ENCODE results near the gene CDH16.
"Not testable (repeated sequence)": the region's sequence is repeated elsewhere in the genome, so short reads cannot be mapped to it uniquely, and the experiment has no call there.

DNA sequence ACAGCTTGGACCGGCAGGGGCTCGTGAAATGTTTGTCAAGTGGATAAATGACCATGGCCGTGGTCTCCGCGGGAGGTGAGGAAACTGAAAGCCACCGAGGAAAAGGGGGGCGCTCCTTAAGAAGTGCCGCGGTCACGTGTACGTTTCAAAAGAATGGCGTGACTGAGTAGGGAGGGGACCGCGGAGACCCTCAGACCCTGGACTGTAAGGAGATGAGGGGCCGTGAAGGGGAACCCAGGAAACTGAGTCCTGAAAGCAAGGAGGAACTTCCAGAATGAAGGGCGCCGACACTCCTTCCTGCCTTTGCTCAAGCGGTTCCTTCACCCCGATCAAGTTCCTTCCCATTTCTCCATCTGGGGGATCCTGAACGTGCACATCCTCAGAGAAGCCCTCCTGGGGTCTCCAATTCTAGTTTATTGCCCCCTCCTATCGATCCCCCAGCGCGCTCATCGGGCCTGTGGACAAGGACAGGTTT, 16.2 kb upstream of the CDH16 start:
- TF ChIP-seq, protein P1, sequence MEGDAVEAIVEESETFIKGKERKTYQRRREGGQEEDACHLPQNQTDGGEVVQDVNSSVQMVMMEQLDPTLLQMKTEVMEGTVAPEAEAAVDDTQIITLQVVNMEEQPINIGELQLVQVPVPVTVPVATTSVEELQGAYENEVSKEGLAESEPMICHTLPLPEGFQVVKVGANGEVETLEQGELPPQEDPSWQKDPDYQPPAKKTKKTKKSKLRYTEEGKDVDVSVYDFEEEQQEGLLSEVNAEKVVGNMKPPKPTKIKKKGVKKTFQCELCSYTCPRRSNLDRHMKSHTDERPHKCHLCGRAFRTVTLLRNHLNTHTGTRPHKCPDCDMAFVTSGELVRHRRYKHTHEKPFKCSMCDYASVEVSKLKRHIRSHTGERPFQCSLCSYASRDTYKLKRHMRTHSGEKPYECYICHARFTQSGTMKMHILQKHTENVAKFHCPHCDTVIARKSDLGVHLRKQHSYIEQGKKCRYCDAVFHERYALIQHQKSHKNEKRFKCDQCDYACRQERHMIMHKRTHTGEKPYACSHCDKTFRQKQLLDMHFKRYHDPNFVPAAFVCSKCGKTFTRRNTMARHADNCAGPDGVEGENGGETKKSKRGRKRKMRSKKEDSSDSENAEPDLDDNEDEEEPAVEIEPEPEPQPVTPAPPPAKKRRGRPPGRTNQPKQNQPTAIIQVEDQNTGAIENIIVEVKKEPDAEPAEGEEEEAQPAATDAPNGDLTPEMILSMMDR (conservative IDR thresholded peaks at IDR 0.05) = not testable (repeated sequence)
- not testable (repeated sequence) for TF ChIP-seq ZFX (IDR thresholded peaks at IDR 0.05)
